Measurements from ENCODE around the gene SLC17A9. TPM values are rescaled to one million over a fixed set of nuclear protein-coding genes. Genes with fewer than 3 reads are reported as not detected.

SLC17A9 gene
- total and polyA plus RNA-seq, 2 of the 8 experiments (the other 6 are each of a cell fraction or from before 2014, with no cell fraction given), result 23.5 to 35.2 TPM

DNA sequence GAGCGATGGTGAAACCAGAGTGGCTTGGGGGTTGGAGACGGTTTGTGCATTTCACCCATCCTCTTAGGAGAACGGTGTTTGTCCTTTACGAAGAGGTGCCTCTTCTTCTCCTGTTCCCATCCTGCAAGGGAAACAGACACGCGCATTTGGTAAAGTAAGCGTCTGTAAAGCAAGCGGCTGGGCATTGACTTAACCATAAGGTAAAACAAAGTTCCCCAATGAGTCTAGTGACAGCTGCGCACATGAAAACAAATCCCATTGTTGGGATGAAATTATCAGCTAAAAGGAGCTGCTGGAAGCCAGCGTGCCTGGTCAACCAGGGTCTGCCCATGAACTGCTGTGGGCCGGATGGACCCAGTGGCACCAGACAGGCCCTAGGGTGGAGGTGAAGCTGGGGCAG, 48.4 kb downstream of the SLC17A9 start:
- no peaks in the 10 kb centered on the region for H3K79me2 ChIP-seq (ENCODE audit: control insufficient read depth in 1 of 2, insufficient read depth in 2 of 2, low read length in 2 of 2)
- ChIA-PET POLR2A (ENCODE audit: partially characterized antibody) (no interaction called here), CTCF (ENCODE audit: partially characterized antibody) (interaction anchor here (0.9 to 2.0 kb wide), 5 partner anchors 8 to 70 kb away, joined by 3 to 5 read pairs (median 4); no protein-coding TSS in a partner anchor)
- no peak for FAIRE-seq
- H3K23ac ChIP-seq (ENCODE audit: insufficient read length), result no peak overlapping the region
- no peaks in the 10 kb centered on the region for H3K9me3 ChIP-seq (ENCODE audit: insufficient read depth in 2 of 2, low read depth in 1 of 2, low read length in 1 of 2)
- H3K4ac ChIP-seq (replicated peaks; ENCODE audit: insufficient read length, low read depth, low read length), result no peak overlapping the region
- WGBS, 2 experiments (ENCODE audit: extremely low coverage in 1 of 2, insufficient coverage in 1 of 2, insufficient read length in 1 of 2, insufficient replicate concordance in 2 of 2, low coverage in 1 of 2, low lambda C conversion rate in 2 of 2, missing lambda C conversion rate in 1 of 2), result 58% methylated on average over 11 of the region's 11 CpGs; no CpG with 5 or more reads in 1 of the 2 experiments
- no peak overlapping the region for H3K4me2 ChIP-seq (ENCODE audit: insufficient read depth in 1 of 2, low read depth in 2 of 2, low read length in 2 of 2)
- H3K18ac ChIP-seq (ENCODE audit: extremely low read depth, low read length), result no peak overlapping the region
- peak overlapping the region; percentile 3; the same call in 1 of the 2 replicates for H2BK12ac ChIP-seq (ENCODE audit: low read depth, low read length)
- no peak overlapping the region for H4K8ac ChIP-seq (ENCODE audit: extremely low read depth, insufficient read depth, low read length)
- H2AK5ac ChIP-seq (ENCODE audit: low read depth, low read length), result no peak overlapping the region
- no peak overlapping the region for H3K4me3 ChIP-seq (ENCODE audit: extremely low read depth in 1 of 4, insufficient read depth in 2 of 4, low read depth in 3 of 4, low read length in 4 of 4)
- no peak overlapping the region for H3K27ac ChIP-seq (ENCODE audit: low read depth, low read length)
- H2BK15ac ChIP-seq (ENCODE audit: low read length), result no peak overlapping the region
- H4K20me1 ChIP-seq (replicated peaks in 1 of 2; ENCODE audit: control insufficient read depth in 1 of 2, insufficient read depth in 2 of 2, low read length in 2 of 2), result peaks cover 0 to 6% of the 10 kb centered on the region in 2 experiments
- H4K5ac ChIP-seq (ENCODE audit: insufficient read length, low read depth, low read length), result no peak overlapping the region
- H4K91ac ChIP-seq (replicated peaks; ENCODE audit: insufficient read length, low read length), result no peak overlapping the region
- TF ChIP-seq TBP (IDR thresholded peaks at IDR 0.05; ENCODE audit: low read depth, low read length) (no peak), SUZ12 (IDR thresholded peaks at IDR 0.05; ENCODE audit: low read length) (0 out of 2 replicates have a peak, but pooled peaks have one; percentile 21)
- H3K9ac ChIP-seq (replicated peaks in 1 of 4; ENCODE audit: extremely low read depth in 1 of 4, low read depth in 3 of 4, low read length in 3 of 4), result no peak overlapping the region
- no peak overlapping the region for H2BK20ac ChIP-seq (ENCODE audit: low read length)
- peaks cover 0 to 11% (median 0%) of the 10 kb centered on the region in 4 experiments; a peak in 1 of 8 replicates for H3K36me3 ChIP-seq (ENCODE audit: control insufficient read depth in 2 of 4, insufficient read depth in 4 of 4, low read length in 3 of 4)
- H3K27me3 ChIP-seq (replicated peaks in 1 of 4; ENCODE audit: control insufficient read depth in 3 of 4, extremely low read depth in 1 of 4, insufficient read depth in 3 of 4, low read length in 3 of 4), result peaks cover 27 to 44% (median 41%) of the 10 kb centered on the region in 4 experiments
- H3K14ac ChIP-seq (ENCODE audit: insufficient read length), result no peak overlapping the region
- H3K56ac ChIP-seq (replicated peaks; ENCODE audit: insufficient read length, low read depth, low read length), result no peak overlapping the region
- H2BK120ac ChIP-seq (replicated peaks; ENCODE audit: low read depth, low read length), result no peak overlapping the region
- H2BK5ac ChIP-seq (ENCODE audit: low read depth, low read length), result no peak overlapping the region
- peaks cover 3% of the 10 kb centered on the region; the same call in 1 of the 2 replicates for H3K23me2 ChIP-seq (ENCODE audit: low read depth, low read length)
- peaks cover 2 to 16% (median 9%) of the 10 kb centered on the region in 4 experiments for H3K4me1 ChIP-seq (replicated peaks in 1 of 4; ENCODE audit: control insufficient read depth in 3 of 4, insufficient read depth in 4 of 4, low read length in 3 of 4)
- H3K79me1 ChIP-seq (ENCODE audit: low read depth, low read length), result no peaks in the 10 kb centered on the region
- no peak for DNase-seq (ENCODE audit: low read depth in 1 of 2, low spot score in 2 of 2)
- no peak overlapping the region for H2AFZ ChIP-seq (ENCODE audit: low read length)

All from H1 (cell line).